ENCODE measurements around the gene EGLN3.
A peak's percentile ranks its signal among the peaks of the same experiment; 100 is the strongest.
"Not testable (repeated sequence)": the region's sequence is repeated elsewhere in the genome, so short reads cannot be mapped to it uniquely, and the experiment has no call there.

Gene EGLN3

GRCh38 chr14:33934043-33934750 is 16.7 kb downstream of the EGLN3 start:
- no peak for DNase-seq

- DNase-seq = no peak
Observed at GRCh38 chr14:33933386-33933933, 17.4 kb downstream of the EGLN3 start.

GRCh38 chr14:33932576-33933345 is 18.1 kb downstream of the EGLN3 start:
- DNase-seq = no peak

GRCh38 chr14:33932033-33932432 is 18.8 kb downstream of the EGLN3 start:
- no peak for DNase-seq

- DNase-seq = no peak
Observed at GRCh38 chr14:33931461-33931860, 19.4 kb downstream of the EGLN3 start.

- DNase-seq = no peak
Observed at GRCh38 chr14:33930439-33930838, 20.4 kb downstream of the EGLN3 start.

GRCh38 chr14:33929799-33930408 is 21.0 kb downstream of the EGLN3 start:
- DNase-seq = no peak

- DNase-seq = no peak
Observed at GRCh38 chr14:33928895-33929294, 22.0 kb downstream of the EGLN3 start.

- DNase-seq = no peak
Observed at GRCh38 chr14:33927944-33928343, 22.9 kb downstream of the EGLN3 start.

GRCh38 chr14:33926967-33927366 is 23.9 kb downstream of the EGLN3 start:
- not testable (repeated sequence) for DNase-seq

GRCh38 chr14:33925946-33926345 is 24.9 kb downstream of the EGLN3 start:
- no peak for DNase-seq

GRCh38 chr14:33925235-33925634 is 25.6 kb downstream of the EGLN3 start:
- DNase-seq = no peak

GRCh38 chr14:33924566-33925100 is 26.2 kb downstream of the EGLN3 start:
- DNase-seq = peak; percentile 14

- no peak for DNase-seq
Observed at GRCh38 chr14:33922125-33922524, 28.7 kb downstream of the EGLN3 start.

- DNase-seq = peak; percentile 34
Observed at GRCh38 chr14:33918256-33918655, 32.6 kb downstream of the EGLN3 start.

GRCh38 chr14:33917661-33918060 is 33.2 kb downstream of the EGLN3 start:
- no peak for DNase-seq

- no peak for DNase-seq
Observed at GRCh38 chr14:33916663-33917565, 34.0 kb downstream of the EGLN3 start.

GRCh38 chr14:33915682-33916081 is 35.2 kb downstream of the EGLN3 start:
- no peak for DNase-seq

- no peak for DNase-seq
Observed at GRCh38 chr14:33914676-33915516, 36.0 kb downstream of the EGLN3 start.

- DNase-seq = no peak
Observed at GRCh38 chr14:33911046-33911445, 39.8 kb downstream of the EGLN3 start.

- DNase-seq = no peak
Observed at GRCh38 chr14:33910435-33910834, 40.4 kb downstream of the EGLN3 start.
